GM12873 (cell line): ENCODE measurements around the gene ANKRD27.

Experiments
- TF ChIP-seq, protein P1 (sequence below): IDR thresholded peaks from 2 replicates; pipeline ENCODE4 v1.5.1; 2012; ENCODE audit warnings: low read depth, mild to moderate bottlenecking, moderate library complexity, low read length, control low read depth; ENCODE audit not compliant: insufficient read depth; ENCODE audit errors: missing control alignments

ANKRD27 gene

GRCh38 chr19:32675720-32676185, 773 bp upstream of the ANKRD27 start, which contains the start of gene RGS9BP:
TSS of gene RGS9BP (plus strand) at chr19:32675848. CDS start at chr19:32676264, 416 bp downstream.
- TF ChIP-seq, protein P1, sequence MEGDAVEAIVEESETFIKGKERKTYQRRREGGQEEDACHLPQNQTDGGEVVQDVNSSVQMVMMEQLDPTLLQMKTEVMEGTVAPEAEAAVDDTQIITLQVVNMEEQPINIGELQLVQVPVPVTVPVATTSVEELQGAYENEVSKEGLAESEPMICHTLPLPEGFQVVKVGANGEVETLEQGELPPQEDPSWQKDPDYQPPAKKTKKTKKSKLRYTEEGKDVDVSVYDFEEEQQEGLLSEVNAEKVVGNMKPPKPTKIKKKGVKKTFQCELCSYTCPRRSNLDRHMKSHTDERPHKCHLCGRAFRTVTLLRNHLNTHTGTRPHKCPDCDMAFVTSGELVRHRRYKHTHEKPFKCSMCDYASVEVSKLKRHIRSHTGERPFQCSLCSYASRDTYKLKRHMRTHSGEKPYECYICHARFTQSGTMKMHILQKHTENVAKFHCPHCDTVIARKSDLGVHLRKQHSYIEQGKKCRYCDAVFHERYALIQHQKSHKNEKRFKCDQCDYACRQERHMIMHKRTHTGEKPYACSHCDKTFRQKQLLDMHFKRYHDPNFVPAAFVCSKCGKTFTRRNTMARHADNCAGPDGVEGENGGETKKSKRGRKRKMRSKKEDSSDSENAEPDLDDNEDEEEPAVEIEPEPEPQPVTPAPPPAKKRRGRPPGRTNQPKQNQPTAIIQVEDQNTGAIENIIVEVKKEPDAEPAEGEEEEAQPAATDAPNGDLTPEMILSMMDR, result no peak

- TF ChIP-seq, protein P1, result no peak
These were observed 638 bp downstream of the ANKRD27 start for GRCh38 chr19:32674153-32674930.

- TF ChIP-seq, protein P1, result no peak
These were observed 1.4 kb downstream of the ANKRD27 start for GRCh38 chr19:32673573-32673972.

- TF ChIP-seq, protein P1, result no peak
These were observed 2.1 kb downstream of the ANKRD27 start for GRCh38 chr19:32672841-32673240.

- TF ChIP-seq, protein P1, result no peak
These were observed 2.9 kb downstream of the ANKRD27 start for GRCh38 chr19:32671883-32672593.

DNA sequence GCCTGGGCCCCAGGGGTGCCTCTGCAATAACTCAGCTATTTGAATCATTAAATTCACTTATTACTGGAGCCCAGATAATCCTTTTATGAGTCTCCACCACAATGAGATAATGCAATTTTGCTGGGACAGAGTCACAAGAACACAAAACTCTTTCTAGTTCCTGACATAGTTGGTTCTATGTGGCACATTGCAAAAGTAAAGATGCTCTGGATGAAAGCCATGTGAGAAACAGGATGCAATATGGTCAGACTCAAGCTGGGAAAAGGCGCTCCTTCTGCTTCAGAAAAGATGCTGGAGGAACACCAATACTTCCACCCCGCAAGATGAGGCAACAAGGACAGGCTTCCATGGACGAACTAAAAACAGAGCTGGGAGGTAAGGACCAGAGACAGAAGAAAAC, 5.7 kb downstream of the ANKRD27 start:
- TF ChIP-seq, protein P1, result no peak

- TF ChIP-seq, protein P1, result no peak
These were observed 8.9 kb downstream of the ANKRD27 start for GRCh38 chr19:32666084-32666483.
